Coronary artery (tissue), 2 donors: ENCODE data around the gene INKA1.
"Not testable (repeated sequence)": the region's sequence is repeated elsewhere in the genome, so short reads cannot be mapped to it uniquely, and the experiment has no call there.

Experiments
- DNase-seq: peaks from one replicate; pipeline ENCODE4 v3.0.0-alpha.2; 2017; ENCODE audit warnings: low spot score
- H3K27ac ChIP-seq, 2 donors: fragments of 200-600 bp; sonication (generic); one replicate each; pipeline ENCODE4 v1.5.1; 2016 to 2019
- H3K4me3 ChIP-seq: fragments of 200-600 bp; sonication (generic); 2 replicates; pipeline ENCODE4 v1.5.1; 2016; ENCODE audit warnings: mild to moderate bottlenecking, moderate library complexity
- TF ChIP-seq, protein P1 (sequence below): fragments of 200-600 bp; sonication (generic); IDR thresholded peaks from one replicate; pipeline ENCODE4 v1.5.1; 2019; ENCODE audit warnings: antibody characterized with exemption

Gene INKA1

DNA sequence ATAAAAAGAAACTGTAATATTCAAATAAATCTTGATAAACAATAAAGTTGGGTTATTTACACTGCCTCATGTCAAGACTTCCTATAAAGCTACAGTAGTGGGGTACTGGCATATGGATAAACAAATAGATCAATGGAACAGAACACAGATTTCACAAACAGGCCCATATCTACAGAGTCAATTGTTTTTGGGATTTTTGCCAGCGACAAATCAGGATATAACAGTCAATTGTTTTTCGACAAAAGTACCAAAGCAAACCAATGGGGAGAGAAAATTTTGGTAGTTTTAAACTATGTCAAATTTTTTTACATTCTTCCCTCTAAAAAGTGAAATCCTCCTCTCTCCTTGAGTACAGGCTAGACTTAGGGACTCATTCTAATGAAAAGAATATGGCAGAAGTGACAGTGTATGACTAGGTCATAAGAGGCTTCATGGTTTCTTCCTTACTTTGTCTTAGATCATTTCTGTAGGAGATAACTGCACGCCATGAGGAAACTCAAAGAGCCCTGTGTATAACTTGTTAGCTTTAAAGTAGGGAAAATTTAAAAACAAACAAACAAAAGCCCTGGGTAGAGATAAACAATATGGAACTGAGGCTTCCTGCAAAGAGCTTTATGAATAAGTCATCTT, 33.7 kb upstream of the INKA1 start:
- TF ChIP-seq, protein P1, sequence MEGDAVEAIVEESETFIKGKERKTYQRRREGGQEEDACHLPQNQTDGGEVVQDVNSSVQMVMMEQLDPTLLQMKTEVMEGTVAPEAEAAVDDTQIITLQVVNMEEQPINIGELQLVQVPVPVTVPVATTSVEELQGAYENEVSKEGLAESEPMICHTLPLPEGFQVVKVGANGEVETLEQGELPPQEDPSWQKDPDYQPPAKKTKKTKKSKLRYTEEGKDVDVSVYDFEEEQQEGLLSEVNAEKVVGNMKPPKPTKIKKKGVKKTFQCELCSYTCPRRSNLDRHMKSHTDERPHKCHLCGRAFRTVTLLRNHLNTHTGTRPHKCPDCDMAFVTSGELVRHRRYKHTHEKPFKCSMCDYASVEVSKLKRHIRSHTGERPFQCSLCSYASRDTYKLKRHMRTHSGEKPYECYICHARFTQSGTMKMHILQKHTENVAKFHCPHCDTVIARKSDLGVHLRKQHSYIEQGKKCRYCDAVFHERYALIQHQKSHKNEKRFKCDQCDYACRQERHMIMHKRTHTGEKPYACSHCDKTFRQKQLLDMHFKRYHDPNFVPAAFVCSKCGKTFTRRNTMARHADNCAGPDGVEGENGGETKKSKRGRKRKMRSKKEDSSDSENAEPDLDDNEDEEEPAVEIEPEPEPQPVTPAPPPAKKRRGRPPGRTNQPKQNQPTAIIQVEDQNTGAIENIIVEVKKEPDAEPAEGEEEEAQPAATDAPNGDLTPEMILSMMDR, result no peak
- DNase-seq, result no peak
- Histone ChIP-seq H3K4me3 (no peak overlapping the region), H3K27ac (no peak overlapping the region)

DNA sequence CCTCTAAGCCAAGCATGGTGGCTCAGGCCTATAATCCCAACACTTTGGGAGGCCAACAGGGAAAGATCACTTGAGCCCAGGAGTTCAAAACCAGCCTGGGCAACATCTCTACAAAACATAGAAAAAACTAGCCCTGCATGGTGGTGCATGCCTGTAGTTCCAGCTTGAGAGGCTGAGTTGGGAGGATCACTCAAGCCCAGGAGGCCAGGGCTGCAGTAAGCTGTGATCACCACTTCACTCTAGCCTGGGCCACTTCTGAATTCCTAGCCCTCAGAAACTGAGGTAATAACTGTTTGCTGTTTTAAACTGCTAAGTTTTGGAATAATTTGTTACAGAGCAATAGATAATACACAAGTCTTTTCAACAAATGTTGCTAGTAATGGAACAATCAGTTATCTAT, 33.1 kb upstream of the INKA1 start:
- no peak for DNase-seq
- no peak overlapping the region for H3K4me3 ChIP-seq
- TF ChIP-seq, protein P1, result no peak
- no peak overlapping the region for H3K27ac ChIP-seq

DNA sequence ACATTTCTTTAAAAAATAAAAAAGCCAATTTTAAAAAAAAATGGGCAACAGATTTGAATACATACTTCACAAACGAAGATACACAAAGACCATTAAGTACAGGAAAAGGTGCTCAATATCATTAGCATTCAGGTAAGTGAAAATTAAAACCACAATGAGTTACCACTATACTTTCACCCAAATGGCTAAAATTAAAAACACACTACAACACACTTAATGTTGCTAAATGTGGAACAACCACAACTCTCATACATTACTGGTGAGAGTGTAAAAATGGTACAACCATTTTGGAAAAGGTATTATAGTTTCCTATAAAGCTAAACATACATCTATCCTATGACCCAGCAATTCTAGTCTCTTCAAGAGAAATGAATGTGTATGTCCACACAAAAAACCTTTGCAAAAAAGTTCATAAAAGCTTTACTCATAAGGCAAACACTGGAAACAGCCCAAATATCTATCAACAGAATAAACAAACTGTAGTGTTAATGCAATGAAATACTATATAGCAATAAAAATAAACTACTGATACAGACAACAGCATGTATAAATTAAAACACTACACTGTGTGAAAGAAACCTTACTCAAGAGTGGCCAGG, 31.6 kb upstream of the INKA1 start:
- Histone ChIP-seq H3K4me3 (no peak overlapping the region), H3K27ac (no peak overlapping the region)
- TF ChIP-seq, protein P1, result no peak
- DNase-seq, result no peak

DNA sequence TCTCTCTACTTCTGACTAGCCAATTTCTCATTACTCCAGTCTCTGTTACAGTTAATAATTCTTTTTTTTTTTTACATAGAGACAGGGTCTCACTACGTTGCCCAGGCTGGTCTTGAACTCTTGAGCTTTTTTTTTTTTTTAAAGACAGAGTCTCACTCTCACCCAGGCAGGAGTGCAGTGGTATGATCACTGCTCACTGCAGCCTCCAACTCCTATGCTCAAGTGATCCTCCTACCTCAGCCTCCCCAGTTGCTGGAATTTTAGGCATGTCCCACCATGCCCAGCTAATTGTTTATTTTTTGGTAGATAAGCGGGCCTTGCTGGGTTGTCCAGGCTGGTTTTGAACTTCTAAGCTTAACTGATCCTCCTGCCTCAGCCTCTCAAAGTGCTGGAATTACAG, 30.4 kb upstream of the INKA1 start:
- H3K27ac ChIP-seq, result no peak overlapping the region
- TF ChIP-seq, protein P1, result no peak
- H3K4me3 ChIP-seq, result no peak overlapping the region
- DNase-seq, result no peak

DNA sequence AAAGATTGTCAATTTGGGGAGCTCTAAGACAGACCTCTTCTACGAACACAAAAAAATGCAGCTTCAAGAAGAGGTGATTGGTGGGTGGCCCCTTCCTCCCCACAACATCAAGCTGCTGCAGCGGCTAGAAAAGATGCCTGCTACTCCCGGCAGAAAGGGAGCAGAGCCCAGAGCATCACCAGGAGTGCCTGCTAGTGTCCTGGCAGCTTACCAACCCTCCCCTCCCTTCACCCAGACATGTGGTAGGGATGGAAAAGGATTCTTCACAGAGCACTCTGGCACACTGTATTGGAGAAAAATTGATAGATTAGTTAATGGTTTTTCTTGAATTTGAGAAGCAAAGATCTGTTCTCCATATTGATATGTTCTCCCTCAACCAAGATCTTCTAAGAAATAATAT, 27.5 kb upstream of the INKA1 start:
- DNase-seq, result no peak
- no peak overlapping the region for H3K27ac ChIP-seq
- TF ChIP-seq, protein P1, result no peak
- no peak overlapping the region for H3K4me3 ChIP-seq

DNA sequence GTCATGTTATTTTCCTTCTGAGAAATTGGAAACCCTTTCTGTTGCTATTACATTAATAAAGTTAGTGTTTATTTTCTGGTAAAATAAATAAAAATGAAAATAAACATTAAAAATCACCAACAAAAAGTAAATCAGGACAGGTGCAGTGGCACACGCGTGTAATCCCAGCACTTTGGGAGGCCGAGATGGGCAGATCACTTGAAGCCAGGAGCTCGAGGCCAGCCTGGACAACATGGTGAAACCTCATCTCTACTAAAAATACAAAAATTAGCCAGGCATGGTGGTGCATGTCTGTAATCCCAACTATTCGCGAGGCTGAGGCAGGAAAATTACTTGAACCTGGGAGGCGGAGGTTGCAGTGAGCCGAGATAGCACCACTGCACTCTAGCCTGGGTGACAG, 27.0 kb upstream of the INKA1 start:
- H3K27ac ChIP-seq, H3K4me3 ChIP-seq, DNase-seq: not testable (repeated sequence)

DNA sequence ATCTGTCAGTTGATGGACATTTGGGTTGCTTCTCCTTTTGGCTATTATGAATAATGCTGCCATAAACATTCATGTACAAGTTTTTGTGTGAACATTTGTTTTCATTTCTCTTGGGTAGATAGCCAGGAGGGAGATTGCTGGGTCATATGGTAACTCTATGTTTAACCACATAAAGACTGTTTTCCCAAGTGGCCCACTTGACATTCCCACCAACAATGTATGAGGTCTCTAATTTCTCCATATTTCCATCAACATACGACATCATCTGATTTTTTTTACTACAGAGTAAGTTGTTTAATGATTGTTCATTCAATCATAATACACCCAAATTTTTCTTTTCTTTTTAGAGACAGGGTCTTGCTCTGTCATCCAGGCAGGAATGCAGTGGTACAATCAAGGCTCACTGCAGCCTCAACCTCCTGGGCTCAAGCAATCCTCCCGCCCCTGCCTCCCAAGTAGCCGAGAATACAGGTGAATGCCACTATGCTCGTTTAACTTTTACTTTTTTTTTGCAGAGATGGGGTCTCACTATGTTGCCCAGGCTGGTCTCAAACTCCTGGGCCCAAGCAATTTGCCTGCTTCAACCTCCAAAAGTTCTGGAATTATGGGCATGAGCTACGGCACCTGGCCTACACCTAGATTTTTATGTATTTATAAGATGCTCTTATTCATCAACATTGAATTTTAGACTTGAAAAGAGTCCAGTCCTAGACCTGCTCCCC, 23.5 kb upstream of the INKA1 start:
- Histone ChIP-seq H3K27ac (no peak overlapping the region), H3K4me3 (no peak overlapping the region)
- TF ChIP-seq, protein P1, result no peak
- no peak for DNase-seq
